Erythroblast (primary cell): ENCODE data around the gene CSTB.
A peak's percentile ranks its signal among the peaks of the same experiment; 100 is the strongest.

Experiments
- DNase-seq, 2 experiments: peaks; one replicate each; lab custom pipeline; 2025; lab: John Stamatoyannopoulos, UW
- GATA1 ChIP-seq: IDR thresholded peaks from 2 replicates; pipeline ENCODE4 v1.6.1; 2011; ENCODE audit warnings: low read depth, mild to moderate bottlenecking, control low read depth, low read length, moderate library complexity
- POLR2A ChIP-seq: IDR thresholded peaks from 2 replicates; pipeline ENCODE4 v1.6.1; 2011; ENCODE audit warnings: mild to moderate bottlenecking, low read length

The CSTB gene

DNA sequence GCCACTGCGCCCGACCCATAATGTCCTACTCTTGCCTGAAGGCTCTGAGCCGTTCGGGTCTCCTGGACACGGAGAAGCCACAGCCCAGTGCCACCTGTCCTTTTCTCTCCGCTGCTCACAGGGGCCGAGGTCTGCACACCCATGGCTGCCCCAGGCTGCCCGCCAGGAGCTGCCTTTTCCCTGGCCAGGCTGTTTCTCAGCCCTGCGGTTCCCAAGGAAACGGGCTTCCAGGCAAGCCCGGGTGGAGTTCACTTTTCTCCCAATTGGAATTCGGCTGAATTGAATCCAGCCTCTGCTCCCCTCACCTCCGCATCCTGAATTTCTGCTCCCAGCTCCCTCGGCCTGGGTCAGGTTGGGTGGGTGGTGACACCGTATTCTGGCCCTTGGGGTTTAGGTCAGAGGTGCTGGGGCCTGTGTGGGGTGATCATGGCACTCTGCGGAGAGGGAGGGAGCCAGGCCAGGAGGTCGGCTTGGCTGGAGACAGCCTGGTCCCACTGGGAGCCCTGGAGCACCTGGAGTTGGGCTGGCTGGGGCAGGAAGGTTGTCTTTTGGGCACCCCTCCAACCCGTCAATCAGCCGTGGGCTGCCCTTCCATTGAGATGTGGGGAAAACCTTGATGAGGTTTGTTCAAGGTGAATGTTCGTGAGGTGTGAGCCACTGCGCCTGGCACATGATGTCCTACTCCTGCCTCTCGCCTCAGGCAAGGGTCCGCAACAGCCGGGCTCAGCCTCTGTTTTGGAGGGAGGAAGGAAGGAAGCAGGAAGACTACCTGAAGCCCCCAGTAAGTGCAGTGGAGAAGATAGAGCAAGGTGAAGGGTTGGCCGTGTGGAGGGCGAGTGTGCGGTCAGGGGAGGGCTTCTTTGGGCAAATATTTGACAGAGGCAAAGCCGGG, 38.4 kb upstream of the CSTB start:
- no peak for DNase-seq
- TF ChIP-seq POLR2A (no peak), GATA1 (no peak)

DNA sequence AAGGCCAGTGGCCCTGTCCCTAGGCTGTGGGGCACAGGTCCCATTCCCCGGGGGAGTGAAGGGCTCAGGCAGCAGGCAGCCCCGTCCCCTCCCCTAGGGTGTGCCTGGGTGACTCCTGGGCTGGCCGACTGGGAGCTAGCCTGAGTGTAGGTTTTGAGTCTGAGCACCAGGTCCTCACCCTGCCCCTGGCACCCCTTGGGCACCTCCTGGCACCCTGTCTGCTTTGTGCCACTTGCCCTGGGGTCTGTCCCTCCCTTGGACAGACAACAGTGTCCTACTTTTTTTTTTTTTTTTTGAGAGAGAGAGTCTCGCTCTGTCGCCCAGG, 37.5 kb upstream of the CSTB start:
- no peak for DNase-seq
- no peak for TF ChIP-seq POLR2A
- no peak for TF ChIP-seq GATA1

DNA sequence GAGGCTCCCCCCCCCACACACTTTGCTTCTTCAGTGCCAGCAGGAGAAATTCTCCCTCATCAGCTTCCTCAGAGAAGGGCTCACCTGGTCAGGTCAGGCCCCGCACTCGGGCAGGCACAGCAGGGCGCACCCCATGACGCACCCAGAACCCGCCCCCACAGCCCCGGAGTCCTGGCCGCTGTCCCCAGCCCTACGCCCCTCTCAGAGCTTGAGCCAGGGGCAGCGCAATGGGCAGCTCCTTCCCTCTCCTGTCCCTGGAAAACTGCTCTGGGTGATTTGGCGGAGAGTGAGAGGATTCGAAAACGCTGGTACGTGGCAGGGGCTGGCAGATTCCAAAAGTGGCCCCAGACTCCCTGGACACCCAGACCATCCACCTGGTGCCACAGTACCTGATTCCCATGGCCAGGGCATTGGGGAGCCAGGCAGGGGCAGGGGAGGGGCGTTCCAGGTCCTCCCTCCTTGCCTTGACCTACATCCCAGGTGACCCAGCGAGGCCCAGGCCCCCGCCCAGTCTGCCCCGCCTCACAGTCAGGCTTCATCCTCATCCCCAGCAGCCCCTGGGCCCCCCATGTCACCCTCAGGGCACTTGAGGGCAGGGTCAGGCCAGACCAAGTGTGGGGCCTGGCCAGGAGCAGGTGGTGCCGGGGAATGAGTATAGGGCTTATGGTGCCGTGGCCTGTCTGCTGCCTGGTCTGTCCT, 37.0 kb upstream of the CSTB start:
- DNase-seq = no peak
- no peak for TF ChIP-seq GATA1
- no peak for TF ChIP-seq POLR2A

DNA sequence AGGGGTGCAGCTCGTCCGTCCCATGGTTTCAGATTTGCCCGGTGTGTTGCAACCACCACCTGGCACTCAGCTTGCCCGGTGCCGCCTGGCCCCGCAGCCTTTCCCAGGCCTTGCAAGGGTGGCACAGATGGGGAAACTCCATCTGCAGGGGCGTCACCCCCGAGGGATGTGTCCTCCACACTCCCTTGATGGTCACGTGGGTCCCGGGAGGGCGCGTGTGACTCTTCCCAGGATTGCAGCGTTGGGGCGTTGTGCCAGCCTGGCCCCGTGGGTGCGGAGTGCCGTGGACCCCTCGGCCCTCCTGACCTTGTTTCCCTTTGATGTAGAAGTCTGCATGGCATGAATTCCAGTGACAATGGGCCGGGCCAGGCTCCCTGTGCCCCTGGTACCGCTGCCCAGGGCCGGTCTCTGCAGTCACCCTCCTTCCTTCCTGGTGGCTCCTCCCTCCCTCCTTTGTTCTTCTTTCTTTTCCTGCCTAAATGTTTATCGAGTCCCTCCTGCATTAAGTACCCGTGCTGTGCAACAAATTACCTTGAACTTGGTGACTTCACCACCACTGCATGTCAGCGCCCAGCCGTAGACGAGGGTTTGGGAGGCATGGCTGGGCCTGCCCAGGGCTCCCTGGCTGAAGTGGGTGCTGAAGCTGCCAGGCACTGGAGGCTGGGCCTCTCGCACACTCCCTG, 36.2 kb upstream of the CSTB start:
- DNase-seq = no peak
- TF ChIP-seq GATA1 (no peak), POLR2A (no peak)

DNA sequence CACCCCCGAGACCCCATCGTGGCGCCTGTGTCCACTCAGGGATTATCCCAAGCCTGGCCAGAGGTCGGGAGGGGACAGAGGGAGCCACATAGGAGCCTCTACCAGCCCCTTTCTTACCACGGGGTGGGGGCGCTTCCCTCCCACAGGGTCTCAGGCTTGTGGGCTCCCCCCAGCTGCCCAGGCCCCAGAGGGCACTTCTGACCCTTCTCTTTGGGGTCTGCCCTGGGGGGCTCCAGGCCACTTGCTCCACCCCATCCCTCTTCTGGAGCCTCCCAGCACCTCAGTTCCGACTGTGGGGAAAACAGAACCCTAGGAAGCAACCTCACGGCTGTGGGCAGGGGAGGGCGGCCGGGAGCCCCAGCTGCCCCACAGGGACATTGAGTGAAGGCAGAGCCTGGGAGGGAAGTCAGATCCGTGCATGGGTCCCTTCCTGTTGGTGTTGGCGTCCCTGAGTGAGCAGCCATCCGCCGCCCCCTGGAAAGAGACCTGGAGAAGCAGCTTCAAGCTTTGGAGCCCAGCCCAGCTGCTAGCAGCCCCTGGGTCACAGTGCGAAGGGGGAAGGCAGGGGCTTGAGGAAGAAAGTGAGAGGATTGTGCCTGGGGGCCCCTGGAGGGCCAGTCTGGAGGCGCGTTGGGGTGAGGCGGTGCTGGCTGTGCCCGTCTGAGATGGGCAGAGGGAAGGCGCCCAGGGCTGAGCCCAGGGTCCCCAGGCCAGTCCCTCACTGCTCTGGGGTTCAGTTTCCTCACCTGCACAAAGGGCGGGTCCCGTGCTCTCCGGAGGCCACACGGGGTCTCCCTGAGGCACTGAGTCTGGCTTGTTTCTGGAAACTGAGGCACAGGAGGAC, 35.4 kb upstream of the CSTB start:
- no peak for DNase-seq
- TF ChIP-seq GATA1 (no peak), POLR2A (no peak)

DNA sequence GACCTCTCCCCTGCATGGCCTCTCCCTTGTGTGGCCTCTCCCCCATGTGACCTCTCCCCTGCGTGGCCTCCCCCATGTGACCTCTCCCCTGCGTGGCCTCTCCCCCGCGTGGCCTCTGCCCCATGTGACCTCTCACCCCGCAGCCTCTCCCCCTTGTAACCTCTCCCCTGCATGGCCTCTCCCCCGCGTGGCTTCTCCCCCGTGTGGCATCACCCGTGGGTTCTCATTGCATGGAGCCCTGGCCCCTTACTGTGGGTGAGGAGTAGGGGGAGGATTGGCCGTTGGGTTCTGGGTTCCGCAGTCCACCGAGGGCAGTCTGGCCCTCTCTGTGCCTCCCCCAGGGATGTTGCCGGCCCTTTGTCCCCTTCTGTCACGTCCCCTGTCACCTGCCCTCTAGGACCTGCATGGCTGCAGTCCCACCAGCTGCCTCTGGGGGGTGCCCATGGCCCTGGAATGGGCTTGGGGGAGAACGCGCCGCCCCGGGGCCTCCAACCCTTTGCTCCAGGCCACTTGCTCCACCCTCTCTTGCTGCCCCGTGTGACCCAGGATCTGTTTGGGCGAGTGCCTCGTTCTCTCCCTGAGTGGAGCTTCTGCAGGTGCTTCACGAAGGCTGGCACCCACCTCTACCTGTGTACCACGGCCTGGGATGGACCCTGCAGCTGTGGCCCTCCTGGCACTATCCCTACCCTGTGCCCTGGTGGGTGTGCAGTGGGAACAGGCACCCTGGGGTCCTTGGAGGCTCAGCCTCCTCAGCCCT, 34.6 kb upstream of the CSTB start:
- TF ChIP-seq POLR2A = no peak
- TF ChIP-seq GATA1 = no peak
- peak; percentile 86 to 92 for DNase-seq

DNA sequence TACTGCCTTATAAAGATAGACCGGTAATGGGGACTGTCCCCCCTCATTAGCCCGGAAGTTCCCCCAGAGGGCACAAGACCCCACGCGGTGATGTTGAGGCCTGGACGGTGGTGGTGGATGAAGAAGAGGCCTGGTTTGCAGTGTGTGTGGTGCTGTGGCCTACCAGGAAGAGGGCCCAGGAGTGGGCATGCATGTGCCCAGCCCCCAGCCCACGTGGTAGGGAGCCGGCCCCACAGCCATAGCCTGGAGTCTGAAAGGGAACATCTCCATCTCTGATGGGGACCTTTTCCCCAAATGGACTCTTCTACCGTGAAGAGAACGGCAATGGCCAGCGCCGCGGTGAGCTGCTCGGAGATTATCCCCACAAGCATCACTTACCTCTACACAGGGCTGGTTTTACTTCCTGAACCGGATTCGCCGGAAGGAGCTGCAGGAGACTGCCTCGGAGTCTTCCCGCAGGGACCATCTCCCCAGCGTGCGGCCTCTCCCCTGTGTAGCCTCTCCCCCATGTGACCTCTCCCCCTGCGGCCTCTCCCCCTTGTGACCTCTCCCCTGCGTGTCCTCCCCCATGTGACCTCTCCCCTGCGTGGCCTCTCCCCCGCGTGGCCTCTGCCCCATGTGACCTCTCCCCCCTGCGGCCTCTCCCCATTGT, 33.9 kb upstream of the CSTB start:
- TF ChIP-seq GATA1 (no peak), POLR2A (no peak)
- DNase-seq = no peak

DNA sequence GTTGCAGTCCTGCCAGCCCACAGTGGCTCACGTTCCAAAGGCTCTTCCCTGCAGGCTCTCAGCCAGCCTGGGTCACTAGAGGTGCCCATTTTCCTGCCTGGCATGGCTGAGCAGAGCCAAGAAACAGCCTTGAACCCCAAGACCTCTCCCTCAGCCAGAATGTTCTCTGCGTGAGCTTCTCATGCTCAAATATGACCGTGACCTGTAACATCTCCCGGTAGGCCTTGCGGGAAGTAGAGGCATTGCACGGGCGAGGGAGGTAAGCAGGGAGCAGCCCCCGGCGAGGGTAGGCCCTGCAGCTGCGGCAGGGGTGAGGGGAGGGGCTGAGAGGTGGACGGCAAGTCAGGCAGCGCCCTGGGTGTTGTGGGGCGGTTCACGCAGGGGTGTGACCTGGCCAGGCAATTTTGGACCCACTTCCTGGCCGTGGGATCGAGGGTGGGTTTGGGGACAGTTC, 33.3 kb upstream of the CSTB start:
- TF ChIP-seq GATA1 (no peak), POLR2A (no peak)
- no peak for DNase-seq

DNA sequence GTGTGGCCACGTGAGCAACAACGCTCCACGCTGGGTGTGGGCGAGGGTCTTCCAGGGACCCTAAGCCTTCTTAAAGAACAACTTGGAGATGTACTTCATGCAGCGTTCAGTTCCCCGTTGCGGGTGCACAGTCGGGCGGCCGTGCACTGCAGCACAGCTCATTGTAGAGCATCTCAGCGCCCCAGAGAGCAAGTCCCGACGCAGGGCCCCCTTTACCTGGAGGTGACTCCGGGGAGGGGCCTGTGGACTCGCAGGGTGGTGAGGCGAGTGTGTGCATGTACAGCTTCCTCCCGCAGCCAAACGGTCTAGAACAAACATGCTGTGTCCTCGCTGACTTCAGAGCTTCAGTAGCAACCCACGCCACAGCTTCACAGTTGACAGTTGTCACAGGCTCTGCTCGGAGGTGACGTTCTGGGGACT, 32.7 kb upstream of the CSTB start:
- TF ChIP-seq POLR2A = no peak
- no peak for TF ChIP-seq GATA1
- DNase-seq = no peak

DNA sequence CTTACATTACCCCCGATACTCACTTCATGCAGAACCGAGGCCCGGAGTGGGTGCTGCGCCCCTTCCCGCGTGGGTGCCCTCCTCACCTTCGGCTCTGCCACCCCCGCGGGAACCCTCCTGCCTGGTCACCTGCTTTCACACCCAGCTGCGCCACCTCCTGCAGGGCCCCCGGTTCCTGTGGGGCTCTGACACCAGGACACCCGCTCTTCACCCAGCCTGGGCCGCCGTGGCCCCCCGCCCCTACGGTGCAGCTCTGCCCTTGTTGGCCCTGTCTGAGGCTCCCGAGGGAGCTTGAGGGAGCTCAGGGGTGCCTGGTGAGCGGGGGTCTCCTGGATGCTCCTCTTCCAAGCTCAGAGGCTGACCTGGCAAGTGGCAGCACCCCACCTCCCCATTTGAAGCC, 32.3 kb upstream of the CSTB start:
- TF ChIP-seq GATA1 (no peak), POLR2A (no peak)
- no peak for DNase-seq

DNA sequence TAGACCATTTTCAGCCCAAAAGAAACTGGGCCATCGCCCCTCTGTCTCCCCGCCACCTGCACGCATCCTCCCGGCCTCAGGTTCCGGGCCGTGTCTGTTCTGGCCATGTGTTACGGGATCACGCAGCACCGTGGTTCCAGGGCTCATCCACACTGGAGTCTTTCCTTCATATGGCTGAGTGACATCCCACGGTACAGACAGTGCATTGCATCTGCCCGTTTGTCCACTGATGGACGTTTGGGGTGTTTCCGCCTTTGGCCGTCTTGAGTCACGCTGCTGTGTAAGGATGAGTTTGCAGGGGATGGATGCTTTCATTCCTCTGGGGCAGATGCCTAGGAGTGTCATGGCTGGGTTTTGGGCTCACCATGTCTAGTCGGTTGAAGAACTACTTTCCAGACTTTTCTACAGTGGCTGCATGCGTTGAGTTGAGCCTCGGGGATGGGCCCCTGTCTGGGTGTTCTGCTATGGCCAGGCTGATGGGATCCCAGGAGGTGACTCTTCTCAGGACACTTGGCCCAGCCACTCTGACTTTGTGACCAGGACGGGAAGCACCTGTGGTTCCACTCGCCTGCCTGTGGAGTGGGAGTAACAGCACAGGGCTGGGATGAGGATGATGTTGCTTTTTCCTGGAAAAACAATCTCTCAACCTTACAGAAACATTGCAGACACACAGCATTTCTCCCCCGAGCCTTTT, 30.1 kb upstream of the CSTB start:
- TF ChIP-seq POLR2A = no peak
- TF ChIP-seq GATA1 = no peak
- DNase-seq = no peak
